ENCODE data around the gene ZNF592.

- TF ChIP-seq CTCF (IDR thresholded peaks at IDR 0.05) (no peak), POLR2AphosphoS5 (IDR thresholded peaks at IDR 0.05) (no peak), EP300 (IDR thresholded peaks at IDR 0.05; ENCODE audit: low read depth) (no peak)
Observed at GRCh38 chr15:84791763-84792162, 43.4 kb downstream of the ZNF592 start.

All from transverse colon (tissue), 4 donors.